Thyroid gland (tissue), 4 donors: ENCODE measurements around the gene ADAMTSL2.

ENCODE experiments used
- CTCF ChIP-seq, 6 experiments: fragments of 200-600 bp in 3 of 6; fragments of 450-650 bp in 3 of 6; sonication (generic) in 3 of 6; IDR thresholded peaks; one replicate each; pipeline ENCODE4 v1.5.1; 2016 to 2019; ENCODE audit warnings: antibody characterized with exemption in 6 of 6, mild to moderate bottlenecking in 2 of 6, inconsistent platforms in 1 of 6, moderate library complexity in 1 of 6
- POLR2A ChIP-seq, 2 donors: fragments of 450-650 bp; IDR thresholded peaks; one replicate each; pipeline ENCODE4 v1.6.1; 2017; ENCODE audit warnings: antibody characterized with exemption in 2 of 2, mild to moderate bottlenecking in 2 of 2, moderate library complexity in 1 of 2

GRCh38 chr9:133514460-133515239, 19.9 kb upstream of the ADAMTSL2 start:
- TF ChIP-seq CTCF (IDR thresholded peaks at IDR 0.05) (no peak), POLR2A (IDR thresholded peaks at IDR 0.05) (no peak)
